ENCODE data around the gene TTC28. TPM values are rescaled to one million over a fixed set of nuclear protein-coding genes. Genes with fewer than 3 reads are reported as not detected.
"Not testable (repeated sequence)": the region's sequence is repeated elsewhere in the genome, so short reads cannot be mapped to it uniquely, and the experiment has no call there.

The TTC28 gene
- total and polyA plus RNA-seq, 8 donors, result 31.1 to 44.2 (median 41.4) TPM

GRCh38 chr22:28710107-28710506, 30.5 kb upstream of the TTC28 start:
- Histone ChIP-seq H3K9me3 (no peaks in the 10 kb centered on the region), H3K27me3 (no peaks in the 10 kb centered on the region), H3K4me1 (peaks cover 16 to 31% of the 10 kb centered on the region in 2 donors), H3K4me3 (no peak overlapping the region), H3K27ac (peak overlapping the region; percentile 67 to 85), H3K36me3 (peaks cover 0 to 4% of the 10 kb centered on the region in 2 donors)
- intact Hi-C loops (cut with DNase I), result no loop called here
- DNase-seq, result no peak
- no peak for TF ChIP-seq CTCF (IDR thresholded peaks at IDR 0.05)
- ATAC-seq, result no peak

GRCh38 chr22:28706845-28707244, 27.2 kb upstream of the TTC28 start:
- ATAC-seq (no peak), DNase-seq (no peak)
- peaks cover 16 to 22% of the 10 kb centered on the region in 2 donors for H3K4me1 ChIP-seq
- H3K36me3 ChIP-seq, result peaks cover 0 to 4% of the 10 kb centered on the region in 2 donors
- H3K27me3 ChIP-seq, result no peaks in the 10 kb centered on the region
- H3K9me3 ChIP-seq, result no peaks in the 10 kb centered on the region
- intact Hi-C loops (cut with DNase I), result no loop called here
- TF ChIP-seq CTCF (IDR thresholded peaks at IDR 0.05), result no peak
- H3K27ac ChIP-seq, result no peak overlapping the region
- H3K4me3 ChIP-seq, result no peak overlapping the region

GRCh38 chr22:28703436-28703835, 23.8 kb upstream of the TTC28 start:
- no peak for TF ChIP-seq CTCF (IDR thresholded peaks at IDR 0.05)

GRCh38 chr22:28702891-28703290, 23.3 kb upstream of the TTC28 start:
- Histone ChIP-seq H3K4me3 (no peak overlapping the region), H3K27me3 (no peaks in the 10 kb centered on the region), H3K9me3 (no peaks in the 10 kb centered on the region), H3K36me3 (peaks cover 0 to 11% of the 10 kb centered on the region in 2 donors), H3K27ac (no peak overlapping the region), H3K4me1 (no peaks in the 10 kb centered on the region)
- TF ChIP-seq CTCF (IDR thresholded peaks at IDR 0.05), result no peak
- ATAC-seq (no peak), DNase-seq (no peak)
- intact Hi-C loops (cut with DNase I), result no loop called here

More at GRCh38 chr22:28703436-28703835, 23.8 kb upstream of the TTC28 start:
- ATAC-seq, result no peak
- Histone ChIP-seq H3K4me1 (no peaks in the 10 kb centered on the region), H3K9me3 (no peaks in the 10 kb centered on the region), H3K36me3 (peaks cover 0 to 10% of the 10 kb centered on the region in 2 donors), H3K4me3 (no peak overlapping the region), H3K27ac (no peak overlapping the region), H3K27me3 (no peaks in the 10 kb centered on the region)
- no peak for DNase-seq
- intact Hi-C loops (cut with DNase I), result no loop called here

GRCh38 chr22:28693041-28693760, 13.6 kb upstream of the TTC28 start:
- H3K4me3 ChIP-seq; H3K4me1 ChIP-seq; H3K27ac ChIP-seq; DNase-seq; intact Hi-C loops (cut with DNase I); H3K9me3 ChIP-seq; ATAC-seq; H3K27me3 ChIP-seq: not testable (repeated sequence)
- peaks cover 0 to 29% of the 10 kb centered on the region in 2 donors for H3K36me3 ChIP-seq

- H3K4me1 ChIP-seq; ATAC-seq; intact Hi-C loops (cut with DNase I); H3K9me3 ChIP-seq; H3K27me3 ChIP-seq; H3K4me3 ChIP-seq; DNase-seq; H3K27ac ChIP-seq: not testable (repeated sequence)
- H3K36me3 ChIP-seq, result peaks cover 0 to 27% of the 10 kb centered on the region in 2 donors
Observed at GRCh38 chr22:28689796-28690195, 10.2 kb upstream of the TTC28 start.

GRCh38 chr22:28682966-28683365, 3.3 kb upstream of the TTC28 start:
- DNase-seq; ATAC-seq; H3K27ac ChIP-seq; H3K4me3 ChIP-seq; intact Hi-C loops (cut with DNase I); H3K9me3 ChIP-seq: not testable (repeated sequence)
- H3K4me1 ChIP-seq, result peaks cover 3 to 23% of the 10 kb centered on the region in 2 donors
- H3K36me3 ChIP-seq, result peaks cover 0 to 12% of the 10 kb centered on the region in 2 donors
- peaks cover 0 to 48% of the 10 kb centered on the region in 2 donors for H3K27me3 ChIP-seq

- intact Hi-C loops (cut with DNase I); H3K27ac ChIP-seq; H3K4me3 ChIP-seq; H3K36me3 ChIP-seq; ATAC-seq; DNase-seq; H3K9me3 ChIP-seq: not testable (repeated sequence)
- peaks cover 3 to 28% of the 10 kb centered on the region in 2 donors for H3K4me1 ChIP-seq
- peaks cover 0 to 68% of the 10 kb centered on the region in 2 donors for H3K27me3 ChIP-seq
Observed at GRCh38 chr22:28680813-28681490, 1.3 kb upstream of the TTC28 start.

Data from left lung (tissue), 10 donors.